ENCODE measurements around the gene FYB1.

DNA sequence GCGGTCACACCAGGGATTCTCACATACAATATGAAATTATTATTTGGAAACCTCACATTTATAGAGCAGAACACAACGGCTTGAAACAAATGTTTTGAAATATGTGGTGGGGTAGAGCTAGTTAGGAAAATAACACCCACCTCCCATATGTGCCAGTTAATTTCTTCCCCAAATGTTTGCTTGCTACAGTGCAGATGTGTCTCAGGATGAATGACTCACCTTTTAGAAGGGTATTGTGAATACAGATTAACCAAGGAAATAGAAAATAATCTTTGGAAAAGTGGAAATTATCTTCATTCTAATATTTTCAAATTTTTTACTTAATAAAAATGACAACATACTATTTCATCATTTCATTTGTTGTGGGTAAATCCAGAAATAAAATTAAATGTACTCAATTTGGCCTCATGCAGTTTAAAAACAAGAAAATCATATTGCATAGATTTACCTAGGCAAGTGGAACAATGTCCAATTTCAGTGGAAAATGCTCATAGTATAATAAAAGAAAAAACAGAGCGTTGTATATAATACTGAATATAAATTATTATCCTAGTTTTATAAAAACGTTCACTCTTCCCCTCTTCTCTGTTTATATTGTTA lies 105.9 kb downstream of the FYB1 start:
- TF ChIP-seq, protein P1, sequence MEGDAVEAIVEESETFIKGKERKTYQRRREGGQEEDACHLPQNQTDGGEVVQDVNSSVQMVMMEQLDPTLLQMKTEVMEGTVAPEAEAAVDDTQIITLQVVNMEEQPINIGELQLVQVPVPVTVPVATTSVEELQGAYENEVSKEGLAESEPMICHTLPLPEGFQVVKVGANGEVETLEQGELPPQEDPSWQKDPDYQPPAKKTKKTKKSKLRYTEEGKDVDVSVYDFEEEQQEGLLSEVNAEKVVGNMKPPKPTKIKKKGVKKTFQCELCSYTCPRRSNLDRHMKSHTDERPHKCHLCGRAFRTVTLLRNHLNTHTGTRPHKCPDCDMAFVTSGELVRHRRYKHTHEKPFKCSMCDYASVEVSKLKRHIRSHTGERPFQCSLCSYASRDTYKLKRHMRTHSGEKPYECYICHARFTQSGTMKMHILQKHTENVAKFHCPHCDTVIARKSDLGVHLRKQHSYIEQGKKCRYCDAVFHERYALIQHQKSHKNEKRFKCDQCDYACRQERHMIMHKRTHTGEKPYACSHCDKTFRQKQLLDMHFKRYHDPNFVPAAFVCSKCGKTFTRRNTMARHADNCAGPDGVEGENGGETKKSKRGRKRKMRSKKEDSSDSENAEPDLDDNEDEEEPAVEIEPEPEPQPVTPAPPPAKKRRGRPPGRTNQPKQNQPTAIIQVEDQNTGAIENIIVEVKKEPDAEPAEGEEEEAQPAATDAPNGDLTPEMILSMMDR (IDR thresholded peaks at IDR 0.05; ENCODE audit: low read depth, low read length), result no peak
- TF ChIP-seq, protein P2, sequence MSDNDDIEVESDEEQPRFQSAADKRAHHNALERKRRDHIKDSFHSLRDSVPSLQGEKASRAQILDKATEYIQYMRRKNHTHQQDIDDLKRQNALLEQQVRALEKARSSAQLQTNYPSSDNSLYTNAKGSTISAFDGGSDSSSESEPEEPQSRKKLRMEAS (IDR thresholded peaks at IDR 0.05; ENCODE audit: low read depth, low read length), result no peak
- TF ChIP-seq POLR2A (IDR thresholded peaks at IDR 0.05; ENCODE audit: extremely low read depth, insufficient read length), result no peak
- no peak for TF ChIP-seq MYC (IDR thresholded peaks at IDR 0.05; ENCODE audit: low read depth, low read length)

Measured in NB4 (cell line).